ENCODE results near the gene ASXL2.

DNA sequence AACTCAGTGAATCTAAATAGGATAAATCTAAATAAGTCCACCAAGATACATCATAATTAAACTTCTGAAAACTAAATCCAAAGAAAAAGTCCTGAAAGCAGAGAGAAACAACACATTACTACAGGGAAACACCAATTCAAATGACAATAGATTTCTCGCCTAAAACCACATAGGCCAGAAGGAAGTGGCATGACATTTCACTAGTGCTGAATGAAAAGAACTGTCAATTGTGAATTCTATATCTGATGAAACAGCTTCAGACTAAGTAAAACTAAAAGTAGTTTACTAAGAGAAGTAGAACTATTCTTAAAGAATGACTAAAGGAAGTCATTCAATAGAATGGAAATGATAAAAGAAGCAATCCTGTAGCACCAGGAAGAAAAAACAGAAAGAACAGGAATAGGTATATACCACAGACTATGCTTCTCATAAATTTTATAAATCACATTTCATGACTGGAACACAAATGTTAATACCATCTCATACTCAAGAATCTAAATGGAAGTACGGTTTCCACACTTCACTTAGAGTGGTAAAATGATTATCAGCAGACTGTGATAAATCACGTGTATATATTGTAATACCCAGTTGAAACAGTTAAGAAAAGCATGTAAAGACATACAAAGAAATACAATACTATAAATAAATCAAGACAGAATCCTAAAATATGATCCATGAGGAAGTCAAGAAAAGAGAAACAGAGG, 46.4 kb downstream of the ASXL2 start:
- TF ChIP-seq, protein P1, sequence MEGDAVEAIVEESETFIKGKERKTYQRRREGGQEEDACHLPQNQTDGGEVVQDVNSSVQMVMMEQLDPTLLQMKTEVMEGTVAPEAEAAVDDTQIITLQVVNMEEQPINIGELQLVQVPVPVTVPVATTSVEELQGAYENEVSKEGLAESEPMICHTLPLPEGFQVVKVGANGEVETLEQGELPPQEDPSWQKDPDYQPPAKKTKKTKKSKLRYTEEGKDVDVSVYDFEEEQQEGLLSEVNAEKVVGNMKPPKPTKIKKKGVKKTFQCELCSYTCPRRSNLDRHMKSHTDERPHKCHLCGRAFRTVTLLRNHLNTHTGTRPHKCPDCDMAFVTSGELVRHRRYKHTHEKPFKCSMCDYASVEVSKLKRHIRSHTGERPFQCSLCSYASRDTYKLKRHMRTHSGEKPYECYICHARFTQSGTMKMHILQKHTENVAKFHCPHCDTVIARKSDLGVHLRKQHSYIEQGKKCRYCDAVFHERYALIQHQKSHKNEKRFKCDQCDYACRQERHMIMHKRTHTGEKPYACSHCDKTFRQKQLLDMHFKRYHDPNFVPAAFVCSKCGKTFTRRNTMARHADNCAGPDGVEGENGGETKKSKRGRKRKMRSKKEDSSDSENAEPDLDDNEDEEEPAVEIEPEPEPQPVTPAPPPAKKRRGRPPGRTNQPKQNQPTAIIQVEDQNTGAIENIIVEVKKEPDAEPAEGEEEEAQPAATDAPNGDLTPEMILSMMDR (IDR thresholded peaks at IDR 0.05) = no peak
- no peak for TF ChIP-seq POLR2A (IDR thresholded peaks at IDR 0.05)
